SK-N-MC (cell line): ENCODE measurements around the gene CAMTA1.

ENCODE experiments used
- DNase-seq: peaks from one replicate; pipeline ENCODE4 v3.0.0-alpha.2; 2011; ENCODE audit warnings: low read depth, low spot score
- H3K27ac ChIP-seq: fragments of 200-600 bp; sonication (generic); 2 replicates; pipeline ENCODE4 v1.5.1; 2016; ENCODE audit warnings: mixed run types
- H3K36me3 ChIP-seq: fragments of 200-600 bp; sonication (generic); 2 replicates; pipeline ENCODE4 v1.6.1; 2017; ENCODE audit warnings: antibody characterized with exemption, low read length, mixed read lengths; ENCODE audit not compliant: insufficient read depth
- H3K4me3 ChIP-seq: fragments of 200-600 bp; sonication (generic); 2 replicates; pipeline ENCODE4 v1.5.1; 2016
- H3K9ac ChIP-seq: fragments of 200-600 bp; sonication (generic); 2 replicates; pipeline ENCODE4 v1.8.0; 2017; ENCODE audit warnings: mixed run types, mixed read lengths; ENCODE audit not compliant: insufficient read length
- H3K9me3 ChIP-seq: fragments of 200-600 bp; sonication (generic); 2 replicates; pipeline ENCODE4 v1.6.1; 2017; ENCODE audit warnings: low read depth, mild to moderate bottlenecking, antibody characterized with exemption, low read length, moderate library complexity, mixed read lengths
- EZH2 ChIP-seq: fragments of 200-600 bp; sonication (generic); IDR thresholded peaks from one replicate; pipeline ENCODE4 v1.6.1; 2017; ENCODE audit warnings: antibody characterized with exemption
- FOXP2 ChIP-seq: optimal IDR thresholded peaks from 2 replicates; pipeline ENCODE3; 2011; ENCODE audit warnings: mild to moderate bottlenecking, moderate library complexity; ENCODE audit not compliant: insufficient read depth; ENCODE audit errors: extremely low read length, control extremely low read depth
- POLR2AphosphoS5 ChIP-seq: IDR thresholded peaks from 2 replicates; pipeline ENCODE4 v1.6.1; 2012; ENCODE audit warnings: mild to moderate bottlenecking, low read depth, low read length, borderline replicate concordance

CAMTA1 gene

DNA sequence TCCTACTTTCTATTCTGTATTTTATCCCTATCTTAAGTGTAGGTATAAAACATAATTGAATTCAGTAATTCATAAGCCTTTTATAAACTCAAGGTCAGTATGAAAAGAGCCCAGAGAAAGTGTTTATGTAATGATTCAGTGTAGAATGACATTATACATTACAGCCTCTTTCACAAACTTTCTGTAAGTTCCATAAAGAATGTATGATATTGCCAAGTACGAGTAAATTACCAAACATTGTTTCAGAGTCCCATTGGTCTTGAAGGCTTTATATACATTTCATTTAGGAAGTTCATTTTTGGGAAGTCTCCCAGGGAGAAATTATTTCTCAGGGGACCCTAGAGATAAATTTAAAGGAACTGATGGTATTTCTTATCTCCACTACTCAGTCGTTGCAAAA, 948.0 kb downstream of the CAMTA1 start:
- no peak overlapping the region for H3K27ac ChIP-seq
- no peak overlapping the region for H3K4me3 ChIP-seq
- TF ChIP-seq POLR2AphosphoS5 (no peak), EZH2 (no peak), FOXP2 (no peak)
- no peak for DNase-seq
- H3K9me3 ChIP-seq: no peaks in the 10 kb centered on the region
- H3K36me3 ChIP-seq: no peaks in the 10 kb centered on the region
- no peak overlapping the region for H3K9ac ChIP-seq

DNA sequence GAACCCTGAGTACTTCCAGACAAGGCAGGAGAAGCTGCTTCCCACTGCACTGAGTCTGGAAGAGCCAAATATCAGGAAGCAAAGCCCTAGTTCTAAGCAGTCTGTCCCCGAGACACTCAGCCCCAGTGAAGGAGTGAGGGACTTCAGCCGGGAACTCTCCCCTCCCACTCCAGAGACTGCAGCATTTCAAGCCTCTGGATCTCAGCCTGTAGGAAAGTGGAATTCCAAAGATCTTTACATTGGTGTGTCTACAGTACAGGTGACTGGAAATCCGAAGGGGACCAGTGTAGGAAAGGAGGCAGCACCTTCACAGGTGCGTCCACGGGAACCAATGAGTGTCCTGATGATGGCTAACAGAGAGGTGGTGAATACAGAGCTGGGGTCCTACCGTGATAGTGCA, 952.8 kb downstream of the CAMTA1 start:
- H3K9me3 ChIP-seq: no peaks in the 10 kb centered on the region
- H3K36me3 ChIP-seq: no peaks in the 10 kb centered on the region
- no peak overlapping the region for H3K27ac ChIP-seq
- no peak overlapping the region for H3K4me3 ChIP-seq
- H3K9ac ChIP-seq: no peak overlapping the region
- TF ChIP-seq FOXP2: no peak
- no peak for DNase-seq

GRCh38 chr1:7743346-7743745, 958.1 kb downstream of the CAMTA1 start:
- no peaks in the 10 kb centered on the region for H3K36me3 ChIP-seq
- no peak overlapping the region for H3K4me3 ChIP-seq

DNA sequence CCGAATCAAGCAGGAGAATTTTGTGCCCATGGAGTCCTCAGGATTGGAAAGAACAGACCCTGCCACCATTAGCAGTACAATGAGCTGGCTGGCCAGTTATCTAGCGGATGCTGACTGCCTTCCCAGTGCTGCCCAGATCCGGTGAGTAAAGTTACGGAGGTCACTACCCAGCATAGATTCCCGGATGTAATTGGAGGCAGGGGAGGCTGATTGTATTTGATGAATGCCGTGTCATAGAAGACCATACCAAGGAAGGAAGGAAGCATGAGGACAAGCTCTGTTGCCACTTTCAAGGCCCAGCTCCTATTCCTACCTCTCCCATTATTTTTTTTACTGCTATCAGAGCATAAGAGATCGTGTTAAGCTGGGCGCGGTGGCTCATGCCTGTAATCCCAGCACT, 959.6 kb downstream of the CAMTA1 start:
- Histone ChIP-seq H3K9ac (no peak overlapping the region), H3K4me3 (no peak overlapping the region), H3K9me3 (no peaks in the 10 kb centered on the region), H3K27ac (no peak overlapping the region), H3K36me3 (no peaks in the 10 kb centered on the region)
- TF ChIP-seq FOXP2: no peak
- TF ChIP-seq POLR2AphosphoS5: no peak
- no peak for TF ChIP-seq EZH2
- no peak for DNase-seq

More at GRCh38 chr1:7743346-7743745, 958.1 kb downstream of the CAMTA1 start:
- DNase-seq: no peak
- Histone ChIP-seq H3K27ac (no peak overlapping the region), H3K9ac (no peak overlapping the region), H3K9me3 (no peaks in the 10 kb centered on the region)
- TF ChIP-seq POLR2AphosphoS5 (no peak), FOXP2 (no peak), EZH2 (no peak)

GRCh38 chr1:7745783-7746182, 960.5 kb downstream of the CAMTA1 start:
- no peaks in the 10 kb centered on the region for H3K9me3 ChIP-seq
- H3K4me3 ChIP-seq: no peak overlapping the region
- DNase-seq: no peak
- TF ChIP-seq EZH2: no peak
- TF ChIP-seq POLR2AphosphoS5: no peak
- no peak for TF ChIP-seq FOXP2
- H3K27ac ChIP-seq: no peak overlapping the region
- no peaks in the 10 kb centered on the region for H3K36me3 ChIP-seq
- no peak overlapping the region for H3K9ac ChIP-seq

DNA sequence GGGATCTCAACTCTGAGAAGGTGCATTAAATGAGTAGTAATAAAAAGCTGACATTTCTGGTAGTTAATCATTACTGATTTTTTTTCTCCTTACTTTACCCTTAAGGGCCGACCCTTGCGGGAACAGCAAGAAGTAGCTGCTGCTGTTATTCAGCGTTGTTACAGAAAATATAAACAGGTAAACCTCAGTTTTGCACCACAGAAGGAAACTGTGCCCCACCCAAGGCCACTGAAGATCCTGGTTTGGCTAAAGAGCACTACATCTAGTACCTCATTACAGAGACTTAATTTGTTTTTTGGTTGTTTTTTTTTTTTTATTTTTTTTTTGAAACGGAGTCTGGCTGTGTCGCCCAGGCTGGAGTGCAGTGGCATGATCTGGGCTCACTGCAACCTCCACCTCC, 962.4 kb downstream of the CAMTA1 start:
- Histone ChIP-seq H3K27ac (no peak overlapping the region), H3K4me3 (no peak overlapping the region), H3K9me3 (no peaks in the 10 kb centered on the region), H3K9ac (no peak overlapping the region), H3K36me3 (no peaks in the 10 kb centered on the region)
- no peak for DNase-seq
- TF ChIP-seq EZH2: no peak
- no peak for TF ChIP-seq POLR2AphosphoS5
- TF ChIP-seq FOXP2: no peak

GRCh38 chr1:7749126-7749525, 963.9 kb downstream of the CAMTA1 start:
- Histone ChIP-seq H3K4me3 (no peak overlapping the region), H3K27ac (no peak overlapping the region), H3K9me3 (no peaks in the 10 kb centered on the region), H3K9ac (no peak overlapping the region), H3K36me3 (no peaks in the 10 kb centered on the region)
- TF ChIP-seq EZH2: no peak
- no peak for TF ChIP-seq POLR2AphosphoS5
- no peak for TF ChIP-seq FOXP2
- no peak for DNase-seq

GRCh38 chr1:7751174-7751573, 965.9 kb downstream of the CAMTA1 start:
- Histone ChIP-seq H3K36me3 (no peaks in the 10 kb centered on the region), H3K9ac (no peak overlapping the region), H3K27ac (no peak overlapping the region), H3K4me3 (no peak overlapping the region), H3K9me3 (no peaks in the 10 kb centered on the region)
- no peak for DNase-seq
- TF ChIP-seq EZH2 (no peak), POLR2AphosphoS5 (no peak)

- H3K4me3 ChIP-seq: peak overlapping the region; percentile 64
- H3K36me3 ChIP-seq: no peaks in the 10 kb centered on the region
- H3K27ac ChIP-seq: no peak overlapping the region
- no peaks in the 10 kb centered on the region for H3K9me3 ChIP-seq
- peak; percentile 18 for DNase-seq
- TF ChIP-seq POLR2AphosphoS5 (no peak), EZH2 (no peak), FOXP2 (no peak)
- no peak overlapping the region for H3K9ac ChIP-seq
These were observed 967.5 kb downstream of the CAMTA1 start for GRCh38 chr1:7752512-7753417.
